Omental fat pad (tissue), 4 donors: ENCODE results near the gene AKAP13. TPM values are rescaled to one million over a fixed set of nuclear protein-coding genes. Genes with fewer than 3 reads are reported as not detected.

Experiments used
- ATAC-seq: fragments of 150-250 bp; one replicate; pipeline ENCODE4 v1.9.1; 2016; ENCODE audit warnings: mild to moderate bottlenecking, moderate library complexity; ENCODE audit not compliant: low FRiP score
- DNase-seq: peaks from one replicate; pipeline ENCODE4 v3.0.0-alpha.2; 2019; ENCODE audit warnings: low spot score
- total RNA-seq, 4 donors: library from RNA; depleted of rRNA; stranded (reverse); fragments of >200 nt; gene quantifications; one replicate each; pipeline ENCODE4 v1.1.0, GENCODE V29; 2016
- TF ChIP-seq, protein P1 (sequence below), 3 donors: fragments of 450-650 bp; IDR thresholded peaks; one replicate each; pipeline ENCODE4 v1.5.1; 2016 to 2017; ENCODE audit warnings: antibody characterized with exemption in 3 of 3, mild to moderate bottlenecking in 3 of 3, moderate library complexity in 2 of 3

Gene AKAP13
- total RNA-seq, 4 donors from 2014 or later: 162 to 301 (median 216) TPM

DNA sequence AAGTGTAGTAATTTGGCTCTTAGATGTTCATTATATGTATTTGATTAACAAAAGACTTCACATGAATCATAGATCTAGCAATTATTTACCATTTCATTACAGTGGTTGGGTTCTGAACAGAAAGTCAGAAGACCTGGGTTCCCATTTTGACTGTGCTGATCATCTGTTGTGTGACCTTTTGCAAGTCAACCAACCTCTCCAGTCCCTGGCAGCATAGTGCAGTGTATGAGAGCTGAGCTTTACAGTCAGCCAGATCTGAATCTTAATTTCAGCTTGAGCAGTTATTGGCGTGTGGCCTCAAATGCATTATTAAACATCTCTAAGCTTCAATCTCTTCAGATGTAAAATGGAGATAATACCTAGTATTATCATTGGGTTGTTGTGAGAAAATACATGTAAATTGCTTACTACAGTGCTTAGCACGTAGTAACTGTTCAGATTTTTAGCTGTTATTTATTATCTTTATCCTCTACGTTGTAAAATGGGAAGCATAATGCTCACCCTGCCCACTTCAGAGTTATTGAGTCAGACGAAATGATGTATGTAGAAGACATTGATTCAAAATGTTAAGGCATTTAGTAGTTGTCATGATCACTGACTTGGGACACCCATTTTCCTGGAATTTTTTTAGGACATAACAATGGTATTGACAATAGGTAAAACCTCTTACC, 310.3 kb downstream of the AKAP13 start:
- DNase-seq (no peak), ATAC-seq (no peak)
- TF ChIP-seq, protein P1, sequence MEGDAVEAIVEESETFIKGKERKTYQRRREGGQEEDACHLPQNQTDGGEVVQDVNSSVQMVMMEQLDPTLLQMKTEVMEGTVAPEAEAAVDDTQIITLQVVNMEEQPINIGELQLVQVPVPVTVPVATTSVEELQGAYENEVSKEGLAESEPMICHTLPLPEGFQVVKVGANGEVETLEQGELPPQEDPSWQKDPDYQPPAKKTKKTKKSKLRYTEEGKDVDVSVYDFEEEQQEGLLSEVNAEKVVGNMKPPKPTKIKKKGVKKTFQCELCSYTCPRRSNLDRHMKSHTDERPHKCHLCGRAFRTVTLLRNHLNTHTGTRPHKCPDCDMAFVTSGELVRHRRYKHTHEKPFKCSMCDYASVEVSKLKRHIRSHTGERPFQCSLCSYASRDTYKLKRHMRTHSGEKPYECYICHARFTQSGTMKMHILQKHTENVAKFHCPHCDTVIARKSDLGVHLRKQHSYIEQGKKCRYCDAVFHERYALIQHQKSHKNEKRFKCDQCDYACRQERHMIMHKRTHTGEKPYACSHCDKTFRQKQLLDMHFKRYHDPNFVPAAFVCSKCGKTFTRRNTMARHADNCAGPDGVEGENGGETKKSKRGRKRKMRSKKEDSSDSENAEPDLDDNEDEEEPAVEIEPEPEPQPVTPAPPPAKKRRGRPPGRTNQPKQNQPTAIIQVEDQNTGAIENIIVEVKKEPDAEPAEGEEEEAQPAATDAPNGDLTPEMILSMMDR (IDR thresholded peaks at IDR 0.05): no peak

DNA sequence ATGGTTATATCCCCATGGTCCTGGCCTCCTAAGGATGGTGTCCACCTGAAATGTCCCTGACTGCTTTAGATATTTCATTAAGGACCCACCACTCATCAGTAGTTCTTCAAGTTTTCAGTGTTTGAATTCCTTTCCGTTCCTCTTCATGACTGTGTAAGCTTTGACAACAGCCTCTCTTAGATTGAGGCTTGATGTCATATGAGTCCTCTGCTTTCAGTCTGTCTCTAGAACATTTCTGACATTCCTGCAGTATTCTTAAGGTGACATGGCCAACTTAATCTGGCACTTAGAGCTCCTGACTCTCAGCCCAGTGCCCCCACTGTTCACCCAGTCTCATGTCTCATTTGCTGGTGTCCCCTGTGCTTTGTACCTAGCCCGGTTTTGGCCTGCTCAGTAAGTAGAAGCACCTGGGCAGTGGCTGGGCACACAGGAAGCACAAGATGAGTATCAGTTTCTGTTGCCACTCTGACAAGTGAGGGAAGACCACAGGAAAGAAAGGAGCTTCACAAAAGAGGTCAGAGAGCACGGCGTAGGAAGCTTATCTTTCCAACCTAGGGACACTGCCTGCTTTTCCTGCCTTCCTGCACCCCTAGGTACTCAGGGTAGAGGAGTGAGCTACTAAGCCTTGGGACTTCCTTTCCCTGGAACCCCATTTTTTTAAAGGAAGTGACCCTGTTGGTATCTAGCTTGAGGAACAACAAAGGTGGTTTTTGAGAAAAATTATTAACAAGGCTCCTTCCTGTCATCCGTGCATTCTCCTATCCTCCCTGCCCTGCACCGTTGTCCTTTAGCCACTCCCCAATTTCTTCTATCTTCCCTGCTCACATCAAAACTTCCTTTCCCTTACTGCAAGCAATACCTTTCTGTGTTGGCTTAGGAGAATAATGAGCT, 311.2 kb downstream of the AKAP13 start:
- TF ChIP-seq, protein P1 (IDR thresholded peaks at IDR 0.05): no peak
- no peak for DNase-seq
- ATAC-seq: no peak

DNA sequence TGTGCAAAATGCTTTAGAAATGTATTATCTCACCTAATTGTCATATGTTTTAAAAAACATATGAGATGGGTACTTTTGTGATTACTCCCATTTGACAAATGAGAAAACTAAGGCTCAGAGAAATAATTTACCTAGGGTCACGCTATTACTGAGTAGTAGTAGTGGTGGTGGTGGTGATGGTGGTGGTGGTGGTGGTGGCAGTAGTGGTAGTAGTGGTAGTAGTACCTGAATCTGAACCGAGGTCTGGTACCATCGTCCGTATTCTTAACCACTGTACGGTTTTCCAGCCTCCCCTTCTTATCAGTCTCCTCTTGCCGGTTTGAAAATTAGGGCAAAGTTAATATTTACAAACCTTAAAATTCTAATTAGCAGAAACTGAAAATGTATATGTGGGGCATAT, 311.9 kb downstream of the AKAP13 start:
- TF ChIP-seq, protein P1 (IDR thresholded peaks at IDR 0.05): no peak
- ATAC-seq (no peak), DNase-seq (no peak)

DNA sequence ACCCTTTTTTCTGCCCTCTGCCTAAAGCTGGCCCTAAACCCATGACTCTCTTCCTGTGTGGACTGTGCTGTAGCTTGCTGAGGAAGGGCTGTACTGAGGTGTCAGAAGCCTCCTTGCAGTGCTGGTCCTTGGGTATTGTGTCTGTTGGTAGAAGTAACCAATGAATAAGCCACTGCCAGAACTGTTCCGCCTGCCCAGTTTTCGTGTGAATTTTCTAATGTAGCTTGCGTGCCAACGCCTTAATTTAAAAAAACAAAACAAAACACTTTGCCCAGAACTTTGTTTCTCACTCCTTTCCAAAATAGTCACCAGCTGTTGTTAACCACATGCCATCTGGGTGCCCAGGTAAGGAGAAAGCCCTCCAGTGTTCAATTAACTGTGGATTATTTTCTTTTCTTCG, 312.5 kb downstream of the AKAP13 start:
- DNase-seq: no peak
- ATAC-seq: no peak
- TF ChIP-seq, protein P1 (IDR thresholded peaks at IDR 0.05): no peak

DNA sequence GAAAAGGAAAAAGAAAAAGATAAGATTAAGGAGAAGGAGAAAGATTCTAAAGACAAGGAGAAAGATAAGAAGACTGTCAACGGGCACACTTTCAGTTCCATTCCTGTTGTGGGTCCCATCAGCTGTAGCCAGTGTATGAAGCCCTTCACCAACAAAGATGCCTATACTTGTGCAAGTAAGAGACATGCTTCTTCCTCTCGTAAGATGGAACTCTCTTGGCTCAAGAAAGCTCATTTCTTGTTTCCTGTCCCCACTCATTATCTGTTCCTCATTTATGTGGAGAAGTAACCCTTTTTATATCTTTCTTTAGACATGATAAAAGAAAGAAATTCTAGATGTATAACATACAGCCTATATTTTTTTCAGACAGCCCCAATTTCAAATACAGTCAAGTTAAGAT, 312.9 kb downstream of the AKAP13 start:
- ATAC-seq (no peak), DNase-seq (no peak)
- TF ChIP-seq, protein P1 (IDR thresholded peaks at IDR 0.05): no peak

DNA sequence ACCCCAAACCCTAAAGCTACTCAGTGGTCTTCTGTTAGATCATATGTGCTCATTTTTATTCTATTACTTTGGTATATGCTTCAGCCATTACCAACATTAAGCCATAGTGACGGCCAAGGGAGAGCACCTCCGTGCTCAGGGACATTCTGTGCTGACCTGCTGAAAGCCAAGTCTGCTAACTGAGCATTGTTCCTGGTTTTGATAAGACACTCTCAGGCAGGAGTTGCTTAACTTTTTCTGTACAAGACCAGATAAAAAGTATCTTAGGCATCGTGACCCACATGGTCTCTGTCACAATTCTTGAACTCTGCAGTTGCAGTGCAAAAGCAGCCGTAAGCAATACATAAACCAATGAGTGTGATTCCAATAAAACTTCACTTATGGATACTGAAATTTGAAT, 313.7 kb downstream of the AKAP13 start:
- DNase-seq (no peak), ATAC-seq (no peak)
- TF ChIP-seq, protein P1 (IDR thresholded peaks at IDR 0.05): no peak
